Stimulated activated CD4-positive, alpha-beta T cell treated with anti-CD3 and anti-CD28 coated beads, Interleukin-1b, Interleukin-23, amount 100 ng/mL, for 48 hours (primary cell): ENCODE measurements around the gene EIF2B4.
A peak's percentile ranks its signal among the peaks of the same experiment; 100 is the strongest.

Experiments
- DNase-seq: peaks from one replicate; pipeline ENCODE4 v3.0.0-alpha.2; 2020

The EIF2B4 gene

GRCh38 chr2:27370026-27370815 is at the start of gene EIF2B4, which contains the start of gene SNX17:
Gene EIF2B4 (minus strand): TSS chr2:27370338. CDS start chr2:27370314, 24 bp downstream.
Gene SNX17 (plus strand): TSS chr2:27370616. CDS start chr2:27370744, 128 bp downstream.
- DNase-seq: peak; percentile 99

GRCh38 chr2:27416151-27416550 is 46.0 kb upstream of the EIF2B4 start:
- DNase-seq: no peak

- no peak for DNase-seq
Observed at GRCh38 chr2:27412419-27413152, 42.4 kb upstream of the EIF2B4 start.

- peak; percentile 96 for DNase-seq
Observed at GRCh38 chr2:27409321-27410073, 39.4 kb upstream of the EIF2B4 start, which contains the start of gene PPM1G. Gene PPM1G (minus strand): TSS chr2:27409591. CDS start chr2:27409422, 169 bp downstream.

GRCh38 chr2:27408601-27409320 is 38.6 kb upstream of the EIF2B4 start:
- DNase-seq: peak; percentile 27

GRCh38 chr2:27407798-27408491 is 37.8 kb upstream of the EIF2B4 start:
- no peak for DNase-seq

GRCh38 chr2:27400348-27401135 is 30.4 kb upstream of the EIF2B4 start:
- DNase-seq: no peak

GRCh38 chr2:27398962-27399361 is 28.8 kb upstream of the EIF2B4 start:
- no peak for DNase-seq

GRCh38 chr2:27393225-27393624 is 23.1 kb upstream of the EIF2B4 start:
- no peak for DNase-seq

- DNase-seq: no peak
Observed at GRCh38 chr2:27390822-27391679, 20.9 kb upstream of the EIF2B4 start.

GRCh38 chr2:27381577-27382181 is 11.5 kb upstream of the EIF2B4 start:
- no peak for DNase-seq

GRCh38 chr2:27380626-27381545 is 10.7 kb upstream of the EIF2B4 start, which contains the start of gene ZNF513:
Gene ZNF513 (minus strand): TSS chr2:27380734. CDS start chr2:27380526, 208 bp downstream.
- DNase-seq: peak; percentile 89

- peak; percentile 8 for DNase-seq
Observed at GRCh38 chr2:27379836-27380625, 9.9 kb upstream of the EIF2B4 start.

GRCh38 chr2:27379383-27379835 is 9.3 kb upstream of the EIF2B4 start:
- DNase-seq: no peak

- no peak for DNase-seq
Observed at GRCh38 chr2:27378809-27379290, 8.7 kb upstream of the EIF2B4 start.

- no peak for DNase-seq
Observed at GRCh38 chr2:27378096-27378808, 8.1 kb upstream of the EIF2B4 start.
